Measurements from ENCODE around the gene OSMR.

DNA sequence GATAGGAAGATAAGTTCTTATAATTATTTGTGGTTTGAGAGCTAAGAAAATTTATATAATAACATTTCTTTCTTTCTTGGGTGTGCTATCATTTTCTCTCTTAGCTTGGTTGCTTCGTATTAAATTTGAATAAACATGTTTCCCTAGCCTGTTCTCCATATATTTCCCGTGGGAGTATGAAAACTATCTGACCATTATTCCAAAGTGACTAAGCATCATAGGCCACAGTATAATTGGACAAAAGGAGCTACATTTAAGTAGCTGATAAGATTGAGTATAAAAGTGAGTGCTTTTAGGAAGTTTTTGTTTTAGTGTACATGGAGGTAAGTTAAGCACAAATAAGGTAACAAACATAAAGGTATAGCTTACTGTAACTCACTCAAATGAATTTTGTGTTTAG, 8.4 kb upstream of the OSMR start:
- TF ChIP-seq, protein P1, sequence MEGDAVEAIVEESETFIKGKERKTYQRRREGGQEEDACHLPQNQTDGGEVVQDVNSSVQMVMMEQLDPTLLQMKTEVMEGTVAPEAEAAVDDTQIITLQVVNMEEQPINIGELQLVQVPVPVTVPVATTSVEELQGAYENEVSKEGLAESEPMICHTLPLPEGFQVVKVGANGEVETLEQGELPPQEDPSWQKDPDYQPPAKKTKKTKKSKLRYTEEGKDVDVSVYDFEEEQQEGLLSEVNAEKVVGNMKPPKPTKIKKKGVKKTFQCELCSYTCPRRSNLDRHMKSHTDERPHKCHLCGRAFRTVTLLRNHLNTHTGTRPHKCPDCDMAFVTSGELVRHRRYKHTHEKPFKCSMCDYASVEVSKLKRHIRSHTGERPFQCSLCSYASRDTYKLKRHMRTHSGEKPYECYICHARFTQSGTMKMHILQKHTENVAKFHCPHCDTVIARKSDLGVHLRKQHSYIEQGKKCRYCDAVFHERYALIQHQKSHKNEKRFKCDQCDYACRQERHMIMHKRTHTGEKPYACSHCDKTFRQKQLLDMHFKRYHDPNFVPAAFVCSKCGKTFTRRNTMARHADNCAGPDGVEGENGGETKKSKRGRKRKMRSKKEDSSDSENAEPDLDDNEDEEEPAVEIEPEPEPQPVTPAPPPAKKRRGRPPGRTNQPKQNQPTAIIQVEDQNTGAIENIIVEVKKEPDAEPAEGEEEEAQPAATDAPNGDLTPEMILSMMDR (IDR thresholded peaks at IDR 0.05) = no peak
- TF ChIP-seq POLR2A (IDR thresholded peaks at IDR 0.05) = no peak
- no peak for TF ChIP-seq EP300 (IDR thresholded peaks at IDR 0.05)
- TF ChIP-seq POLR2AphosphoS5 (IDR thresholded peaks at IDR 0.05) = no peak

Measured in gastroesophageal sphincter (tissue), 3 donors.